Astrocyte (in vitro differentiated cells and primary cell): ENCODE measurements around the gene MCTP1.

Source experiments
- EZH2 ChIP-seq: IDR thresholded peaks from 2 replicates; pipeline ENCODE4 v1.6.1; 2012; ENCODE audit warnings: mild to moderate bottlenecking, low read length, inconsistent platforms; ENCODE audit not compliant: insufficient read depth
- TF ChIP-seq, protein P1 (sequence below): IDR thresholded peaks from 2 replicates; pipeline ENCODE4 v1.5.1; 2011; ENCODE audit warnings: low read depth, mild to moderate bottlenecking, inconsistent platforms, low read length, moderate library complexity; ENCODE audit not compliant: insufficient read depth

DNA sequence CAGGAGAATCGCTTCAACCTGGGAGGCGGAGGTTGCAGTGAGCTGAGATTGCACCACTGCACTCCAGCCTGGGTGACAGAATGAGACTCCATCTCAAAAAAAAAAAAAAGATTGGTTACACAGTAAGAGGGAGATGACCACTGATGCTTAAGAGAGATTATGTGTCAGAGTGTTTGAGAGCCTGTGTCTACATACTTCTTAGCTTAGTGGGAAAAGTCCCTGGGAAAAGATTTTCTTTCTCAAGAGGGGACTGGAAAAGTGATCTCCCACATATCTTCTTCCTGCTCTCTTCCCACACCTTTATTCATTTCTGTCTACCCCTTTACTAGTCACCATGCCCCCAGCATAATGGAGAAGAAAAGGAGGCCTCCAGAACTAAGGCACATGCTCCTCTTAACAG is 55.2 kb downstream of the MCTP1 start:
- TF ChIP-seq, protein P1, sequence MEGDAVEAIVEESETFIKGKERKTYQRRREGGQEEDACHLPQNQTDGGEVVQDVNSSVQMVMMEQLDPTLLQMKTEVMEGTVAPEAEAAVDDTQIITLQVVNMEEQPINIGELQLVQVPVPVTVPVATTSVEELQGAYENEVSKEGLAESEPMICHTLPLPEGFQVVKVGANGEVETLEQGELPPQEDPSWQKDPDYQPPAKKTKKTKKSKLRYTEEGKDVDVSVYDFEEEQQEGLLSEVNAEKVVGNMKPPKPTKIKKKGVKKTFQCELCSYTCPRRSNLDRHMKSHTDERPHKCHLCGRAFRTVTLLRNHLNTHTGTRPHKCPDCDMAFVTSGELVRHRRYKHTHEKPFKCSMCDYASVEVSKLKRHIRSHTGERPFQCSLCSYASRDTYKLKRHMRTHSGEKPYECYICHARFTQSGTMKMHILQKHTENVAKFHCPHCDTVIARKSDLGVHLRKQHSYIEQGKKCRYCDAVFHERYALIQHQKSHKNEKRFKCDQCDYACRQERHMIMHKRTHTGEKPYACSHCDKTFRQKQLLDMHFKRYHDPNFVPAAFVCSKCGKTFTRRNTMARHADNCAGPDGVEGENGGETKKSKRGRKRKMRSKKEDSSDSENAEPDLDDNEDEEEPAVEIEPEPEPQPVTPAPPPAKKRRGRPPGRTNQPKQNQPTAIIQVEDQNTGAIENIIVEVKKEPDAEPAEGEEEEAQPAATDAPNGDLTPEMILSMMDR: no peak
- TF ChIP-seq EZH2: no peak
